ENCODE data around the gene PCYT1A. TPM values are rescaled to one million over a fixed set of nuclear protein-coding genes. Genes with fewer than 3 reads are reported as not detected.

The PCYT1A gene
- total RNA-seq, 1 experiment from 2014 or later, result 28.5 TPM

DNA sequence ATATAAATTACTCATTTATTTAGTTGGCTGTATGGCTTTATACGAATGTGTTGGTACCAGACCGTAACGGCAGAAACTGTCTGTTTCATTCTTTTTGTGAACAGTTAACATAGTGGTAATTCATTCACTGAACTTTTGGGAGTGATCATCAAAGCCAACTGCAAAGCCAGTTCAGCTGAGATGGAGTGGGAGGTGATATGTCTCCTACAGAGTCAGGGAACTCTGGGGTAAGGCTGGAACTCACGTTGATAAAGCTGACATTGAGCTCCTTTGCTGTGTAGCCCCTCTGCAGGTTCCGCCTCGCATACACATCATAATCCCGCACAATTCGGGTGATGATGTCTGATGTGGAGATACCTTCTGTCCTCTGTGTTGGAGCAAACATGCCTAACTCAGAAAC lies 45.8 kb downstream of the PCYT1A start:
- ChIA-PET CTCF (no interaction called here), POLR2A (no interaction called here)
- Mint-ChIP-seq H3K4me3 (no peak overlapping the region), H3K27me3 (ENCODE audit: low read depth) (no peaks in the 10 kb centered on the region), H3K27ac (no peak overlapping the region), H3K4me1 (peaks cover 9% of the 10 kb centered on the region), H3K36me3 (peaks cover 30% of the 10 kb centered on the region), H3K9me3 (no peaks in the 10 kb centered on the region)
- TF ChIP-seq, protein P1, sequence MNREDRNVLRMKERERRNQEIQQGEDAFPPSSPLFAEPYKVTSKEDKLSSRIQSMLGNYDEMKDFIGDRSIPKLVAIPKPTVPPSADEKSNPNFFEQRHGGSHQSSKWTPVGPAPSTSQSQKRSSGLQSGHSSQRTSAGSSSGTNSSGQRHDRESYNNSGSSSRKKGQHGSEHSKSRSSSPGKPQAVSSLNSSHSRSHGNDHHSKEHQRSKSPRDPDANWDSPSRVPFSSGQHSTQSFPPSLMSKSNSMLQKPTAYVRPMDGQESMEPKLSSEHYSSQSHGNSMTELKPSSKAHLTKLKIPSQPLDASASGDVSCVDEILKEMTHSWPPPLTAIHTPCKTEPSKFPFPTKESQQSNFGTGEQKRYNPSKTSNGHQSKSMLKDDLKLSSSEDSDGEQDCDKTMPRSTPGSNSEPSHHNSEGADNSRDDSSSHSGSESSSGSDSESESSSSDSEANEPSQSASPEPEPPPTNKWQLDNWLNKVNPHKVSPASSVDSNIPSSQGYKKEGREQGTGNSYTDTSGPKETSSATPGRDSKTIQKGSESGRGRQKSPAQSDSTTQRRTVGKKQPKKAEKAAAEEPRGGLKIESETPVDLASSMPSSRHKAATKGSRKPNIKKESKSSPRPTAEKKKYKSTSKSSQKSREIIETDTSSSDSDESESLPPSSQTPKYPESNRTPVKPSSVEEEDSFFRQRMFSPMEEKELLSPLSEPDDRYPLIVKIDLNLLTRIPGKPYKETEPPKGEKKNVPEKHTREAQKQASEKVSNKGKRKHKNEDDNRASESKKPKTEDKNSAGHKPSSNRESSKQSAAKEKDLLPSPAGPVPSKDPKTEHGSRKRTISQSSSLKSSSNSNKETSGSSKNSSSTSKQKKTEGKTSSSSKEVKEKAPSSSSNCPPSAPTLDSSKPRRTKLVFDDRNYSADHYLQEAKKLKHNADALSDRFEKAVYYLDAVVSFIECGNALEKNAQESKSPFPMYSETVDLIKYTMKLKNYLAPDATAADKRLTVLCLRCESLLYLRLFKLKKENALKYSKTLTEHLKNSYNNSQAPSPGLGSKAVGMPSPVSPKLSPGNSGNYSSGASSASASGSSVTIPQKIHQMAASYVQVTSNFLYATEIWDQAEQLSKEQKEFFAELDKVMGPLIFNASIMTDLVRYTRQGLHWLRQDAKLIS (CRISPR knock-in tag; IDR thresholded peaks at IDR 0.05; ENCODE audit: borderline replicate concordance), result no peak
- TF ChIP-seq, protein P2, sequence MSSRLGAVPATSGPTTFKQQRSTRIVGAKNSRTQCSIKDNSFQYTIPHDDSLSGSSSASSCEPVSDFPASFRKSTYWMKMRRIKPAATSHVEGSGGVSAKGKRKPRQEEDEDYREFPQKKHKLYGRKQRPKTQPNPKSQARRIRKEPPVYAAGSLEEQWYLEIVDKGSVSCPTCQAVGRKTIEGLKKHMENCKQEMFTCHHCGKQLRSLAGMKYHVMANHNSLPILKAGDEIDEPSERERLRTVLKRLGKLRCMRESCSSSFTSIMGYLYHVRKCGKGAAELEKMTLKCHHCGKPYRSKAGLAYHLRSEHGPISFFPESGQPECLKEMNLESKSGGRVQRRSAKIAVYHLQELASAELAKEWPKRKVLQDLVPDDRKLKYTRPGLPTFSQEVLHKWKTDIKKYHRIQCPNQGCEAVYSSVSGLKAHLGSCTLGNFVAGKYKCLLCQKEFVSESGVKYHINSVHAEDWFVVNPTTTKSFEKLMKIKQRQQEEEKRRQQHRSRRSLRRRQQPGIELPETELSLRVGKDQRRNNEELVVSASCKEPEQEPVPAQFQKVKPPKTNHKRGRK (CRISPR knock-in tag; IDR thresholded peaks at IDR 0.05; ENCODE audit: borderline replicate concordance), result no peak
- TF ChIP-seq, protein P3, sequence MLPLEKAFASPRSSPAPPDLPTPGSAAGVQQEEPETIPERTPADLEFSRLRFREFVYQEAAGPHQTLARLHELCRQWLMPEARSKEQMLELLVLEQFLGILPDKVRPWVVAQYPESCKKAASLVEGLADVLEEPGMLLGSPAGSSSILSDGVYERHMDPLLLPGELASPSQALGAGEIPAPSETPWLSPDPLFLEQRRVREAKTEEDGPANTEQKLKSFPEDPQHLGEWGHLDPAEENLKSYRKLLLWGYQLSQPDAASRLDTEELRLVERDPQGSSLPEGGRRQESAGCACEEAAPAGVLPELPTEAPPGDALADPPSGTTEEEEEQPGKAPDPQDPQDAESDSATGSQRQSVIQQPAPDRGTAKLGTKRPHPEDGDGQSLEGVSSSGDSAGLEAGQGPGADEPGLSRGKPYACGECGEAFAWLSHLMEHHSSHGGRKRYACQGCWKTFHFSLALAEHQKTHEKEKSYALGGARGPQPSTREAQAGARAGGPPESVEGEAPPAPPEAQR (CRISPR knock-in tag; IDR thresholded peaks at IDR 0.05), result no peak
- TF ChIP-seq, protein P4, sequence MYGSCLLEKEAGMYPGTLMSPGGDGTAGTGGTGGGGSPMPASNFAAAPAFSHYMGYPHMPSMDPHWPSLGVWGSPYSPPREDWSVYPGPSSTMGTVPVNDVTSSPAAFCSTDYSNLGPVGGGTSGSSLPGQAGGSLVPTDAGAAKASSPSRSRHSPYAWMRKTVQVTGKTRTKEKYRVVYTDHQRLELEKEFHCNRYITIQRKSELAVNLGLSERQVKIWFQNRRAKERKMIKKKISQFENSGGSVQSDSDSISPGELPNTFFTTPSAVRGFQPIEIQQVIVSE (CRISPR knock-in tag; IDR thresholded peaks at IDR 0.05; ENCODE audit: borderline replicate concordance), result no peak
- TF ChIP-seq NR2C2 (CRISPR knock-in tag; IDR thresholded peaks at IDR 0.05), result no peak
- TF ChIP-seq, protein P5, sequence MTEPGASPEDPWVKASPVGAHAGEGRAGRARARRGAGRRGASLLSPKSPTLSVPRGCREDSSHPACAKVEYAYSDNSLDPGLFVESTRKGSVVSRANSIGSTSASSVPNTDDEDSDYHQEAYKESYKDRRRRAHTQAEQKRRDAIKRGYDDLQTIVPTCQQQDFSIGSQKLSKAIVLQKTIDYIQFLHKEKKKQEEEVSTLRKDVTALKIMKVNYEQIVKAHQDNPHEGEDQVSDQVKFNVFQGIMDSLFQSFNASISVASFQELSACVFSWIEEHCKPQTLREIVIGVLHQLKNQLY (CRISPR knock-in tag; IDR thresholded peaks at IDR 0.05), result no peak
- TF ChIP-seq, protein P6, sequence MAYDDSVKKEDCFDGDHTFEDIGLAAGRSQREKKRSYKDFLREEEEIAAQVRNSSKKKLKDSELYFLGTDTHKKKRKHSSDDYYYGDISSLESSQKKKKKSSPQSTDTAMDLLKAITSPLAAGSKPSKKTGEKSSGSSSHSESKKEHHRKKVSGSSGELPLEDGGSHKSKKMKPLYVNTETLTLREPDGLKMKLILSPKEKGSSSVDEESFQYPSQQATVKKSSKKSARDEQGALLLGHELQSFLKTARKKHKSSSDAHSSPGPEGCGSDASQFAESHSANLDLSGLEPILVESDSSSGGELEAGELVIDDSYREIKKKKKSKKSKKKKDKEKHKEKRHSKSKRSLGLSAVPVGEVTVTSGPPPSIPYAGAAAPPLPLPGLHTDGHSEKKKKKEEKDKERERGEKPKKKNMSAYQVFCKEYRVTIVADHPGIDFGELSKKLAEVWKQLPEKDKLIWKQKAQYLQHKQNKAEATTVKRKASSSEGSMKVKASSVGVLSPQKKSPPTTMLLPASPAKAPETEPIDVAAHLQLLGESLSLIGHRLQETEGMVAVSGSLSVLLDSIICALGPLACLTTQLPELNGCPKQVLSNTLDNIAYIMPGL (CRISPR knock-in tag; IDR thresholded peaks at IDR 0.05), result no peak
- TF ChIP-seq ZNF263 (CRISPR knock-in tag; IDR thresholded peaks at IDR 0.05; ENCODE audit: low read depth), result no peak
- TF ChIP-seq, protein P7, sequence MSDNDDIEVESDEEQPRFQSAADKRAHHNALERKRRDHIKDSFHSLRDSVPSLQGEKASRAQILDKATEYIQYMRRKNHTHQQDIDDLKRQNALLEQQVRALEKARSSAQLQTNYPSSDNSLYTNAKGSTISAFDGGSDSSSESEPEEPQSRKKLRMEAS (CRISPR knock-in tag; IDR thresholded peaks at IDR 0.05), result no peak
- TF ChIP-seq, protein P8, sequence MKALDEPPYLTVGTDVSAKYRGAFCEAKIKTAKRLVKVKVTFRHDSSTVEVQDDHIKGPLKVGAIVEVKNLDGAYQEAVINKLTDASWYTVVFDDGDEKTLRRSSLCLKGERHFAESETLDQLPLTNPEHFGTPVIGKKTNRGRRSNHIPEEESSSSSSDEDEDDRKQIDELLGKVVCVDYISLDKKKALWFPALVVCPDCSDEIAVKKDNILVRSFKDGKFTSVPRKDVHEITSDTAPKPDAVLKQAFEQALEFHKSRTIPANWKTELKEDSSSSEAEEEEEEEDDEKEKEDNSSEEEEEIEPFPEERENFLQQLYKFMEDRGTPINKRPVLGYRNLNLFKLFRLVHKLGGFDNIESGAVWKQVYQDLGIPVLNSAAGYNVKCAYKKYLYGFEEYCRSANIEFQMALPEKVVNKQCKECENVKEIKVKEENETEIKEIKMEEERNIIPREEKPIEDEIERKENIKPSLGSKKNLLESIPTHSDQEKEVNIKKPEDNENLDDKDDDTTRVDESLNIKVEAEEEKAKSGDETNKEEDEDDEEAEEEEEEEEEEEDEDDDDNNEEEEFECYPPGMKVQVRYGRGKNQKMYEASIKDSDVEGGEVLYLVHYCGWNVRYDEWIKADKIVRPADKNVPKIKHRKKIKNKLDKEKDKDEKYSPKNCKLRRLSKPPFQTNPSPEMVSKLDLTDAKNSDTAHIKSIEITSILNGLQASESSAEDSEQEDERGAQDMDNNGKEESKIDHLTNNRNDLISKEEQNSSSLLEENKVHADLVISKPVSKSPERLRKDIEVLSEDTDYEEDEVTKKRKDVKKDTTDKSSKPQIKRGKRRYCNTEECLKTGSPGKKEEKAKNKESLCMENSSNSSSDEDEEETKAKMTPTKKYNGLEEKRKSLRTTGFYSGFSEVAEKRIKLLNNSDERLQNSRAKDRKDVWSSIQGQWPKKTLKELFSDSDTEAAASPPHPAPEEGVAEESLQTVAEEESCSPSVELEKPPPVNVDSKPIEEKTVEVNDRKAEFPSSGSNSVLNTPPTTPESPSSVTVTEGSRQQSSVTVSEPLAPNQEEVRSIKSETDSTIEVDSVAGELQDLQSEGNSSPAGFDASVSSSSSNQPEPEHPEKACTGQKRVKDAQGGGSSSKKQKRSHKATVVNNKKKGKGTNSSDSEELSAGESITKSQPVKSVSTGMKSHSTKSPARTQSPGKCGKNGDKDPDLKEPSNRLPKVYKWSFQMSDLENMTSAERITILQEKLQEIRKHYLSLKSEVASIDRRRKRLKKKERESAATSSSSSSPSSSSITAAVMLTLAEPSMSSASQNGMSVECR (CRISPR knock-in tag; IDR thresholded peaks at IDR 0.05; ENCODE audit: borderline replicate concordance), result no peak
- no peak for TF ChIP-seq NFATC4 (CRISPR knock-in tag; IDR thresholded peaks at IDR 0.05)
- TF ChIP-seq MYBL2 (CRISPR knock-in tag; IDR thresholded peaks at IDR 0.05), result no peak
- no peak for TF ChIP-seq RELA (CRISPR knock-in tag; IDR thresholded peaks at IDR 0.05; ENCODE audit: borderline replicate concordance)
- no peak for TF ChIP-seq JAZF1 (CRISPR knock-in tag; IDR thresholded peaks at IDR 0.05)
- no peak for ATAC-seq
- no peak for DNase-seq (ENCODE audit: low spot score)
